NB4 (cell line): ENCODE measurements around the gene RASGEF1B.

ENCODE experiments used
- DNase-seq: peaks from one replicate; pipeline ENCODE4 v3.0.0; 2010; ENCODE audit warnings: low read depth
- H3K4me3 ChIP-seq: one replicate; pipeline ENCODE4 v1.5.1; 2011; ENCODE audit warnings: mild to moderate bottlenecking, low read depth, low read length, moderate library complexity
- MYC ChIP-seq: IDR thresholded peaks from 2 replicates; pipeline ENCODE4 v1.6.1; 2011; ENCODE audit warnings: low read depth, low read length
- POLR2A ChIP-seq: IDR thresholded peaks from 2 replicates; pipeline ENCODE4 v1.6.1; 2011; ENCODE audit warnings: mild to moderate bottlenecking; ENCODE audit not compliant: insufficient read length; ENCODE audit errors: extremely low read depth
- TF ChIP-seq, protein P1 (sequence below): IDR thresholded peaks from one replicate; pipeline ENCODE4 v1.5.1; 2012; ENCODE audit warnings: low read depth, low read length
- TF ChIP-seq, protein P2 (sequence below): IDR thresholded peaks from 2 replicates; pipeline ENCODE4 v1.6.1; 2011; ENCODE audit warnings: low read depth, low read length

The RASGEF1B gene

DNA sequence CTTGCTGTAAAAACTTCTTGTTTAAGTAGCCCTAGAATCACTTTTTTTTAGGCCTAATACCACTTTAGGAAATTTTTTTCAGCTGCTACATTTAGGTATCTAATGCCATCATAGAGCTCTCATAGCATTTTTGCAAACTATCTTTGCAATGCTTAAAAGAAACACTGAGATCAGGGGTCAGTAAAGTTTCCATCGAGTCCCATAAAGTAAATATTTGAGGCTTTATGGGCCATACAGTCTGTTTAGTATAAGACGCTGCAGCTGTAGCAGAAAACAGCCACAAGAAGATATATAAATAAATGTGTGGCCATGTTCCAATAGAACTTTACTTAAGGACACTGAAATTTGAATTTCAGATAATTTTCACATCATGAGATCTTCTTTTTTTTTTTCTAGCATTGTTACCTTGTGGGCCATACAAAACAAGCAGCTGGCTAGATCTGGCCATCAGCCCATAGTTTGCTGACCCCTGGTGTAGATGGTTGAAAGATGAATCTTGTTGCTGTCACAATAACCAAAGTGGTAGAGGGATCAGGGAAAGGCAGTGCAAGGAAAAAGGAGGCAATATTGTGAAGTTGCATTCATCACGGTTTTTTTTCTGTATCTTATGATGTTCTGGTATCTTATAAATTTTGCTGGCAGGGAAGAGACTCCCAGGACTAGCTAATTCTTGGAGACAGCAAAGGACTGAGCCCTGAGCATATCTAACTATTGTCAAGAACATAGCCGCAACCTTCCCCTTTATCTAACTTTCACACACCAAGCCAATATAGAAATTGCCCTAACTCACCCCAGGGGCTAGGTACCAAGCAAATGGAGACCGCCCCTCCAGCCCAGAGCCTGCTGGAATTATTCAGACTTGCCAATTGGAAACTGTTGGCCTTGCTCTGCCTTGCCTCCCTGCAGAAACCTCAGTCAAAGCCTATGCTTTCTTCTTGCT lies 46.6 kb downstream of the RASGEF1B start:
- DNase-seq = no peak
- no peak overlapping the region for H3K4me3 ChIP-seq
- TF ChIP-seq MYC = no peak
- TF ChIP-seq, protein P1, sequence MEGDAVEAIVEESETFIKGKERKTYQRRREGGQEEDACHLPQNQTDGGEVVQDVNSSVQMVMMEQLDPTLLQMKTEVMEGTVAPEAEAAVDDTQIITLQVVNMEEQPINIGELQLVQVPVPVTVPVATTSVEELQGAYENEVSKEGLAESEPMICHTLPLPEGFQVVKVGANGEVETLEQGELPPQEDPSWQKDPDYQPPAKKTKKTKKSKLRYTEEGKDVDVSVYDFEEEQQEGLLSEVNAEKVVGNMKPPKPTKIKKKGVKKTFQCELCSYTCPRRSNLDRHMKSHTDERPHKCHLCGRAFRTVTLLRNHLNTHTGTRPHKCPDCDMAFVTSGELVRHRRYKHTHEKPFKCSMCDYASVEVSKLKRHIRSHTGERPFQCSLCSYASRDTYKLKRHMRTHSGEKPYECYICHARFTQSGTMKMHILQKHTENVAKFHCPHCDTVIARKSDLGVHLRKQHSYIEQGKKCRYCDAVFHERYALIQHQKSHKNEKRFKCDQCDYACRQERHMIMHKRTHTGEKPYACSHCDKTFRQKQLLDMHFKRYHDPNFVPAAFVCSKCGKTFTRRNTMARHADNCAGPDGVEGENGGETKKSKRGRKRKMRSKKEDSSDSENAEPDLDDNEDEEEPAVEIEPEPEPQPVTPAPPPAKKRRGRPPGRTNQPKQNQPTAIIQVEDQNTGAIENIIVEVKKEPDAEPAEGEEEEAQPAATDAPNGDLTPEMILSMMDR = no peak
- TF ChIP-seq POLR2A = no peak

DNA sequence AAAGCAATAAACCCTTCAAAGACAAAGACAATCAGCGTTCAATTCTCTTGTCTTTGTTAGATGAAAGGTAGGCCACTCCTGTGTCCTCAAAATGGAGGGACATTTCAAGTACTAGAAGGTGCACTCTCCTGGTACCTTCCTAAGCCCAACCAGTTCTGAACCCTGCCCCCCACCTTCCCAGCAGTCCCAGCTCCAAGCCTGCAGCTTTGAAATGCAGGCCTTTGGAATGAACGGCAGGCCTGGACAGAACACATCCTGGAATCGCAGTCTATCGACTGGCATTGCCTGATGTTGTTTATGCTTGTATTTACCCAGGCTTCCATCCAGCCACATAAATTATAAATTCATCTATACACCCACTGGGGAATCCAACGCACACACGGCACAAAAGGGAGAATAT lies 47.4 kb downstream of the RASGEF1B start:
- H3K4me3 ChIP-seq = no peak overlapping the region
- TF ChIP-seq, protein P2, sequence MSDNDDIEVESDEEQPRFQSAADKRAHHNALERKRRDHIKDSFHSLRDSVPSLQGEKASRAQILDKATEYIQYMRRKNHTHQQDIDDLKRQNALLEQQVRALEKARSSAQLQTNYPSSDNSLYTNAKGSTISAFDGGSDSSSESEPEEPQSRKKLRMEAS = no peak
- TF ChIP-seq MYC (no peak), POLR2A (no peak)
- TF ChIP-seq, protein P1 = no peak
- no peak for DNase-seq

DNA sequence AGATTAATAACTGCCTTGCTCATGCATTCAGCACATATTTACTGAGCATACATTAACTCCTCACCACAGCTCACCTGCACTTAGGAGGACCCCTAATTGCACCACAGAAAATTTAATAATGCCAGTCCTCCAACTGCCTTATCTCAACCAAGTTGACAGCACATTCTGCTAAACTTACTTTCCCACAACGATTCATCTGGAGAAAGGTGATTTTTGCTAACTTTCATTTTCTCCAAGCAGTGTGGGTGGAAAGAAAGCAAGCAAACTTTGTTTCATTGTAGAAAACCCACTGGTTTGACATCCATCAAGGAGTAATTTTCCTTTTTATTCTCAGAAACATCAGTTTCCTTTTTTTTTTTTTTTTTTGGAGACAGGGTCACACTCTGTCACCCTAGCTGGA lies 49.1 kb downstream of the RASGEF1B start:
- TF ChIP-seq, protein P2 = no peak
- TF ChIP-seq MYC (no peak), POLR2A (no peak)
- TF ChIP-seq, protein P1 = no peak
- no peak overlapping the region for H3K4me3 ChIP-seq
- no peak for DNase-seq

DNA sequence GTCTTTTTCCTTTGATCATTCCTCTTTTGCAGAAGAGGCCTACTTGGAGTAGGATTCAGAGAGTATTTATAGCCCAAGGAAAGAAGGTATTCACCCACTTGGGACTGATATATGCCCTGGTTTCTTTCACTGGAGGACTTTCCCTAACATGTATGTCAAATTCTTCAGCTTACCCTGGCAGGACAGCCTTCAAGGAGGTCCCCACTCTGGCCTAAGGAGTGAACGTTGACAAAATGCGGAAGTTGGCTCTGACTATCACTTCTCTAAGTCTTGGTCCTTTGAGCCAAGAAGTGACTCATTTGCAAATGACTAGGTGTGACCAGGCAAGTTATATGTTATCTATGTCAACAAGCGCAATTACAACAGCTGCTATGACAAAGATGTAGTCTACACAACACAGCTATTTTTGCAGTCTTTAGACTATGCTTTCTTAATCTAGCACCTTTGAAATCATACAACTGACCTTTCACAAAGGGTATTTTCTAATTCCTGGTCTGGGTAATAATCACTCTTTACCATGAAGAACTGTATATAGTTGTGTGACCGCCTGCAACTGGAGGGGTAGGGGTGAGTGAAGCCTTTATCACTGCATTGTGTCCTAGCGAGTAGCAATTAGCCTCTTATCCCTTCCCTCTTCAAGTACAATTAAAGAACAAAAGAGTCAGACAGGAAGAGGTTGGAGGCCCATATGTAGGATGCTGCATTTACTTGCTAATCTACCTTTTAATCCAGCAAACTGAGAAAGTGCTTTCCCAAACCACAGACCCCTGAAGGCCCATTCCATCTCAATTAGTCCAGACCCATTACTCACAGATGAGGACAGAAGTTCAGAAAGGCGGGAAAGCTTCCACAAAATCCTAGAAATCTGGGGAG lies 50.1 kb downstream of the RASGEF1B start:
- TF ChIP-seq, protein P2 = 0 out of 2 replicates have a peak, but pooled peaks have one; percentile 16
- TF ChIP-seq POLR2A (no peak), MYC (no peak)
- peak; percentile 89 for DNase-seq
- H3K4me3 ChIP-seq = no peak overlapping the region

DNA sequence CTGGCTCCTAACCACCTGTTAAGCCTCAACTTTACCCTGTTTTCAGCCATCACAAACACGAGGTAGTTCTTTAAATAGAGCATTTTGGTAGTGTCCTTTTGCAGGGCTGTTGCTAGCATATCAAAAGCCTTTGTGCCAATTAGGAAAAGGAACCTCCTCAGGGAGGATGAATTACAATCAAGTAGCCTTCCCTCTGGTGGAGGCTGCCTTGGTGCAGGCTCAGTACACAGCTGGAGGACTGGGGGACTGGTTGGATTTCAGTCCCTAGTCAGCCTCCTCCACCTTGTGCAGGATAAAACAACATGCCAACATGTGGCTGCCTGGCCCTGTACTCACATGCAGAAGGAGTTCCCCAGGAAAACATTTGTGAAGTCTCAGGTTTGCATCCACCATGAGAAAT lies 53.1 kb downstream of the RASGEF1B start:
- TF ChIP-seq POLR2A (no peak), MYC (no peak)
- TF ChIP-seq, protein P2 = no peak
- TF ChIP-seq, protein P1 = no peak
- no peak for DNase-seq
- no peak overlapping the region for H3K4me3 ChIP-seq

DNA sequence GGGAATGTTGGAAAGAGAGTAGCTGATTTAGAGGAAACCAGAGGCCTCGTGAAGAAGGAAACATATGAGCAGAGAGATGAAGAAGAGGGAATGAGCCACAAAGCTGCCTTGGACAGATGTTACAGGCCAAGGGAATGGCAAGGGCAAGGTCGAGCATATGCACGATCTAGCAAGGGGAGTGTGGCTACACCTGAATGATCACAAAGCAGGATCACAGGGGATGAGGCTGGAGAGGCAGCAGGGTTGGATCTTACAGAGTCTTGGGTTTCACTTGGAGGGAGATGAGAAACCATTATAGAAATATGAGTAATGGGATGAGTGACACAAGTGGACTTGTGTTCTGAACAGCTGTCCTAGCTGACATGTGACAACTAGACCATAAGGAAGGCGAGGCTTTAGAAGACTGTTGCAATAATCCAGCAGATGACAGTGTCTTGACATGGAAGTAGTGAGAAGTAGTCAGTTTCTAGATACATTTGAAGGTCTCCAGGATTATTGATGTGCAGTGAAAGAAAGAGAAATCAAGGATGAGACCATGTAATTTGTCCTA lies 58.7 kb downstream of the RASGEF1B start:
- no peak overlapping the region for H3K4me3 ChIP-seq
- no peak for DNase-seq
- no peak for TF ChIP-seq POLR2A
- TF ChIP-seq, protein P1 = no peak
- TF ChIP-seq MYC = no peak
- TF ChIP-seq, protein P2 = no peak
